HG03060 (cell line): Measurements from ENCODE around the gene ZNF426.

ENCODE experiments used
- ATAC-seq: cut with Tn5 transposase; IDR thresholded peaks from one replicate; pipeline ENCODE4 v1.9.1; 2021; ENCODE audit warnings: low read depth, moderate number of reproducible peaks; ENCODE audit not compliant: unreplicated experiment

The ZNF426 gene

DNA sequence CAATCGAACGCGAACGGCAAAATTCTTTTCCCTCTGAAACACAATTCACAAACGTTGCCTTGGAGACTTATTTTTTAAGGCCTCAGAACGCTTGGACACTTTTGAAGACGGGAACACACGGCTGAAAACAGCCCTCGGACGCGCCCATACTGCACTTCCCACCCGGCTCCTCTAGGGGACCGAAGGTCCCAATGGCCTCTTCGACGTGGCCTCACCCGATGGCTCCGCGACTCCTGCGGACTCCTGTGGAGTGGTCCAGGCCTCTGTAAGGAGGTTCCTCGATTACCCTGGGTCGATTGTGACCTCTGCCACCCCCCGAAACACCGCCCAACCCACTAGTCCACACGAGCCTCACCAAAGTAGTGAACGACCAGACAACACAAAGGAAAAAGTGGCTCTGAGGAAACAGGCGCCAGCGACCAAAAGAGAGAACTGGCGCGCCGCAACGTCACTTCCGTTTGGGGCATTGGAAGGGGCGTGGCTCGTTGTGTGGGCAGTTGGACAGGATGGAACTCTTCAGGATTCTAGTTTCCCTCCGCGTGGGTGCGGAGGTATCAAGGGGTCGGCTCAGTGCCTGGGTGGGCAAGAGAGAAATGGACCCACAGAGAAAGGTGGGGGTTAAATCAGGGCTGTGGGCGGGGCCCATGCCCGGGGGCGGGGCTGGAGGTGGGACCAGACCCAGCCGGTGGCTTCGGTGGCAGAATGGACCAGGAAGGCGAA is 40.1 kb downstream of the ZNF426 start, which contains the start of gene ZNF560:
Gene ZNF560 (minus strand): TSS at position 434 of the 720 bp plus-strand sequence. CDS start 23,303 bp downstream, outside the sequence.
- ATAC-seq = no peak

DNA sequence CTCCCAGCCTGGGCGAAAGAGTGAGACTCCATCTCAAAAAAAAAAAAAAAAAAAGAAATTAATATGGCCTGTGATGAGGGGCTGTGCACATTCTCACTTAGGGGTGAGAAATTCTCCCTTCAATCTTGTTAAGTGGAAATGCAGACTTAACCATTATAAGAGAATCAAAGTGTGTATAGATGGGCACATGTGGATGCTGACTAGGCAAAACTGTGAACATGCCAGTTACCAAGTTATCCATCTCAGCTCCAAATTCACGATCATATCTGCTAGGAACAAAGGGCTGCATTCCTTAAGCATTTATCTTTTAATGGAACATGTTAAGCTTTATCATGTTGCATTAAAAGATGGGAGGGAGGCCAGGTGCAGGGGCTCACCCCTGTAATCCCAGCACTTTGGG is 44.3 kb downstream of the ZNF426 start:
- ATAC-seq = no peak

DNA sequence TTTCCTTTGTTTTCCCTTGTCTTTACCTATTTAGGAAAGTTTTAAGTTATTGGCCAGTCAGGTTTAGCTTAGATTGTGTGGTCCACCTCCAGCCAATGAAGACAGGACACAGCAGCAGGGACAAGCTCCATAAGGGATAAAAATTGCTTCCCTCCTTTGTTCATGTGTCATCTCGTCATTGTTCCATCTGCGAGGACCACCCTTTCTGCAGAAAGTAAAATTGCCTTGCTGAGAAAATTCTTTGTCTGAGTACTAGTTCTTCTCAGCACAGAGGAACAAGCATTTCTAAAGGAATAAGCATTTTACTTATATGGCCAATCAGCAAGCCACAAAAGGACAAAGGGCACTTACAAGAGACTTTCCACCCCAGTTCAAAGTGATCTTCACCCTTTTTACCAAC is 51.4 kb downstream of the ZNF426 start:
- ATAC-seq = no peak

DNA sequence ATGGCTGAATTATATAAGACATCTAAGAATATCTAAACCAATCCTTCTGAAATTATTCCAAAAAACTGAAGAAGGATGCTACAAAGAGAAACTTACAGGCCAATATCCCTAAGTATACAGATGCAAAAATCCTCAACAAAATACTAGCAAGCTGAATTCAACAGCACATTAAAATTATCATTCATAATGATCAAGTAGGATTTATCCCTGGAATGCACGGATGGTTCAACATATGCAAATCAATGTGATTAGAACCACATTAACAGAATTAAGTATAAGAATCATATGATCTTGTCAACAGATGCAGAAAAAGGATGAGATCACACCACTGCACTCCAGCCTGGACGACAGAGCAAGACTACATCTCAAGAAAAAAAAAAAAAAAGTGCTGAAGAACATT is 53.3 kb downstream of the ZNF426 start:
- ATAC-seq = no peak

DNA sequence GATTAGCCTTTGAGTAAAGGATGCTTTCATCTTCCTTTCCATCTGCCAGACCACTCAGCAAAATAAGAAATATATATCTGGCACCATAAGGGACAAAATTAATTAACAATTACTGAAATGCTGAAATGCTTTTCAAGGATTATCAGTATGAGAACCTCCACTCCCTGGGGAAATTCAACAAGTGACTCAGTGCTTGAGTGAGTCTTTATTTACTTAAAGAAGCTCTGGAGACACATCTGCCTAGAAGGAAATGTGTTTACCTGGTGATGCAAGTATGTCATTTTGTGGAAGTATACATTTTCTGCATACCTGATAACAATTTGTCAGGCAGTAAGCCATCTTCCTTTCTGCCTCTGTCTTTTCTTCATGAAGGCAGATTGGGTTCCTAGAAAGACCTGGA is 63.5 kb downstream of the ZNF426 start:
- ATAC-seq = no peak
